ENCODE results near the gene GLP1R. TPM values are rescaled to one million over a fixed set of nuclear protein-coding genes. Genes with fewer than 3 reads are reported as not detected.

The GLP1R gene
- total RNA-seq = 0.08 TPM
- long read RNA-seq = 0 reads

DNA sequence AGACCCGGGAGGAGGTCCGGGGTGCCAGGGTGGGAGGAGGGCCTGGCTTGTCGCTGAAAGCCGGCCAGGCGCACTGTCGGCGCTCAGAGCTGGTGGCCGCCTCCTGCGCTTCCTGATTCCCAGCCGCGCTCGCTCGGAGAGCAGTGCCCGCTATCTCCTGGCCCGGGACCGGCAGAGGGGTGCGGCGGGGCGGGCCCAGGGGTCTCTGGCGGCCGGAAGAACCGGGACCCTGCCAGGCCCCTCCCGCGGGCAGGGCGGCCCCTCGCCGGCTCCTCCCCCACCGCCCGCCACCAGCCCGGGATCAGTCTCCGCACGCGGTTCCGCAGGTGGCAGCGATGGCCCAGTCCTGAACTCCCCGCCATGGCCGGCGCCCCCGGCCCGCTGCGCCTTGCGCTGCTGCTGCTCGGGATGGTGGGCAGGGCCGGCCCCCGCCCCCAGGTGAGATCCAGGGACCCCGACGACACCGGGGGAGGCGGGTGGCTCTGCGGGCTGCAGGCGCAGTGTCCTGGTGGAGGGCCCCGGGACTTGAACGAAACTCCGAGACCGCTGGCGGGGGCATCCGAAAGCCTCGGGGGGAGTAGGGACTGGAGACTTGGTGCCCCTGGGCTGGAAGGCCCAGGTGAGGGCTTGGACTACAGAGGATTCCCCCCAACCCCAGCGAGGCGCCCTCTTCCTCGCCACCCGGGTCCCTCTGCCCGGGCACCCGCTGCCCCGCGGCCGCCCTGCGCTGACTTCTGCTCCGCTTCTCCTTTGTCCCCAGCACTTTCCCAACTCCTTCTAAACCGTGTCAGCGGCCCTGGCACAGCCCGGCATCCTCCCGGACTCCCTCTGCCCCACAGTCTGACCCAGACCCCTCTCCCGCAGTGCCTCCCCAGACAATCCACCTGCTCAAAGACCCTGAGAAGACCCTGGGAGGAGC lies at the start of gene GLP1R:
TSS of gene GLP1R (plus strand) at position 301 of the 919 bp plus-strand sequence. CDS start at position 361, 60 bp downstream.
- peak; percentile 68 for DNase-seq (ENCODE audit: low spot score)
- intact Hi-C loops (cut with DNase I) = no loop called here

DNA sequence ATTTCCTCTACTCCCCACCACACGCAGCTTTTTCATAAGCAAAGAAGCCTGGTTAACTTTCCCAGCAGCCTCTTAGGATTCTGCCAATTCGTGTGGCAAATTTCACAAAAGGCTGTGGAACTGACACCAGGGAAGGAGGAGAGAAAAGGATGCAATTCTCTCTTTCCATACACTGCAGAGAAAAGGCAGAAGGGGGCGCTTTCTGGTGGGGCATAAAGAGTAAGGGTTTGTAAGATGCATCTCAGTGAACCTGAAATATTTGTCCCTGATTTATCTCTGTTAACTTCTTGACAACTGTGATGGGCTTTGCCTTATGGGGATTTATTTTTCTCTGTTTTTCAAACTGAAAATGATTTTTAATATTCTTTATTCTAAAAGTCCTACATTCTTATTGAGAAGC lies 45.5 kb upstream of the GLP1R start:
- DNase-seq (ENCODE audit: low spot score) = no peak
- intact Hi-C loops (cut with DNase I) = no loop called here

DNA sequence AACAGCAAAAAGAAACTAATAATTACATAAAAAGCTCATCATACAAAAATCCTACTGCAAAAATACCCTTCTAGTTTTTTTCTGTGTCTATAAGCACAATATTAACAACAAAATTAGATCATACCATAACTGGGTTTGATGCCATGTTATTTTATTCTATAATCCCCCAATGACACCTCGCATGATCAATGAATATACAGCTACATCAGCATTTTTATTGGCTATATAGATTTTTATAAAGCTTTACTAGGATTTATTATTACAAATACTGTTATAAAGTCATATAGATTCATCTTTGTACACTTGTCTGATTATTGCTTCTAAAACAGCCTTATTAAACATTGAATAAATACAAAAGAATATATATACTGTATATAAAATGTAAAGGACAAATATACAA lies 45.1 kb upstream of the GLP1R start:
- intact Hi-C loops (cut with DNase I) = no loop called here
- no peak for DNase-seq (ENCODE audit: low spot score)

DNA sequence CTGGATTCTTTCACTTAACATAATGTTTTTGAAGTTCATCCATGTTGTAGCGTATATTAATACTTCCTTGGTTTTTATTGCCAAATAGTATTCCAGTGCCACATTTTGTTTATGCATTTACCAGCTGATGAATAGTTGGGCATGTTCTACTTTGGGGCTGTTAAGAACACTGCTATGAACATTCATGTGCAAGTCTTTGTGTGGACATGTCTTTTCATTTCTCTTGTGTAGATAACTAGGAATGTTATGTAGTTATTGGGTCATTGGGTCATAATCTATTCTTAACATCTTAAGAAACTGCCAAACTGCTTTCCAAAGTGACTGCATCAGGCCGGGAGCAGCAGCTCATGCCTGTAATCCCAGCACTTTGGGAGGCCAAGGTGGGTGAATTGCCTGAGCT lies 43.8 kb upstream of the GLP1R start:
- intact Hi-C loops (cut with DNase I) = no loop called here
- DNase-seq (ENCODE audit: low spot score) = no peak

DNA sequence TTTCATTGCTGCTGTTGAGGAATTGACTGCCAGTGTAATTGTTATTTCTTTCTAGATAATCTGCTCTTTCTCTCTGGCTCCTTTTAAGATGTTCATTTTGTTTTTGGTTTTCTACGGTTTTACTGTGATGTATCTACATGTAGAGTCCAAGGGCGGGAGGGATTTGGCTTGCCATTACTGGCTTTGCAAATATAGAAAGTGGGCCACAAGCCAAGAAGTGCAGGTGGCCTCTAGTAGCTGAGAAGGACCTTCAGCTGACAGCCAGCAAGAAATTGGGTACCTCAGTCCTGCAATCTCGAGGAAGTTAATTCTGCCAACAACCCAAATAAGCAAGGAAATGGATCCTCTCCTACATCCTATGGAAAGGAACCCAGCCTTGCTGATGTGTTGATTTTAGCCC lies 42.8 kb upstream of the GLP1R start:
- DNase-seq (ENCODE audit: low spot score) = no peak
- intact Hi-C loops (cut with DNase I) = no loop called here

DNA sequence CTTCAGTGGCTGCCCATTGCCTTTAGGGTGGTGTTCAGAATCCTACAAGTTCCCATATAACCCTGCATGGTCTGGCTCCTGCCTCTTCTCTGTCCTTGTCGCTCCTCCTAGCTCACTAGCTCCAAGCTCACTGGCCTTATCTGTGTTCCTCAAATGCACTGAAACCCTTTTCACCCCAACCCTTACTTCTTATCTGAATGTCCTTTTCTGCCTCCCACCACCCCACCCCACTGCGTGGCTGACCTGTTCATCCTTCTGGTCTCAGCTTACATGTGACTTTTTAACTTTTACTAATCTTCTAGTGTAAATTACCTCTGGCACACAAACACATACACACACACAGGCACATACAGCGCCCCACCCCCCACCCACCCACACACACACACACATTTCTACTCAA lies 41.0 kb upstream of the GLP1R start:
- DNase-seq (ENCODE audit: low spot score) = no peak
- intact Hi-C loops (cut with DNase I) = no loop called here

DNA sequence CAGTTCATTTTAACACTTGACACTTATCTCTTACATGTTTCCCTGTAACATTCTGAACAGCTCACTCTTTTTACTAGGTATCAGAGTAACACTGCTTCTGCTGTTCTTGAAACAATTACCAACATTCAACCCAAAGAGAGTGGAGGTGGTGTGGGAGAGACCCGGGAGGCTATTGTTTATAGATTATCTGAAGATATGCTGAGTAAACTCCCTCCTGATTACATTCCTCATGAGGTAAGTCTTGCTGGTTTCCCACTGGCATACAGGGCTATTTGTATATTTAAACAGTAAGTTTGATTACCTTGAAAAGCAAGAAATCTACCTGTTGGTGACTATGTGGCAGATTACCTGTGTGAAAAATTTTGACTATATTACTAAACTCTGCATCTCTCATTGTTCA lies 39.8 kb upstream of the GLP1R start:
- DNase-seq (ENCODE audit: low spot score) = no peak
- intact Hi-C loops (cut with DNase I) = no loop called here

DNA sequence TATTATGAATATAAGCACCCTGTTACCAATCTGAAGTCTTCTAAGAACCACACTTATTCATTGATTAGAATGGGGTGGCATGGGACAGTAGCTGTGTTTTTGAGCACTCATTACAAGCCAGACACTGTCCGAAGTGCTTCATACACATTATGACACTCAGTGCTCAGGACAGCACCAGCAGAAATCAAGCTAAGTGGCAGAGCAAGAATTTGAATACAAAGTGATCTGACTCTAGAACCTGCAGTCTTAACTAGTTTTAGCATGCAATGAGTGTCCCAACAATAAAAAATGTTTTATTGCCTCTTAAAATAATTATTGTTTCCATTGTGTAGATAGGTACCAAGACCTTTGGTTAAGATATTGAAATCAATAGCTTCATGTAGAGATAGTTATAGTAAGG lies 39.1 kb upstream of the GLP1R start:
- DNase-seq (ENCODE audit: low spot score) = no peak
- intact Hi-C loops (cut with DNase I) = no loop called here

DNA sequence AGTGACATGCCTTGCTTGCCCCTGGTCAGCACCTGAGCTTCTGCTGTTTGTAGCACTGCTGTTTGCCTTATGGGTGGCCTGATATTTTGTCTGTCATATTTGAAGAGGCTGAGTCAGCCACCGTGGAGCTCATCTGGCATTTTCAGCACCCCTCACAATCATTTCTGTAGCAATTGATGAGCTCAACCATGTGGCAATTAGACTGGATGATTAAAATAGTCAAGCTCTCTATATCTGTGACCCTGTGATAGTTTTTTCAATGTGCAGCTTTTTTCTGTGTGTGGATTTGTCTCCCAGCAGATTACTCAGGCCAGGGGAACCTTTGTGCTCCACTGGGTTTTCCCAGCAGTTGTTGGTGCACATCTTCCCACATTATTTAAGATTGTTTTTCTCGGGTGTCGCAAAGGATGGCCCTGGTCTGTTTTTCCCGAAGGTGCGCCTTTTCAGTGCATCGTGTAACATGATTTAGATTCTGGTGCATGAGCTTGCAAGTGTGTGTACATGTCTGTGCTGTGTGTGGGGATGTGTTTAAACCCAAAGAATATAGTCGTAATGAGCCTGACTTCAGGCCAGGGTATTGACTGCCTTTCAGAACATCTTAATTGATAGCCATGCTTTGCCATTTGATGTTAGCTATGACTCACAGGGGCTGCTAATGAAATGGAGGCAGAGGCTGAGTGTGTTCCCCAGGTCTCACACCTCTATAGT lies 31.6 kb upstream of the GLP1R start:
- DNase-seq (ENCODE audit: low spot score) = no peak
- intact Hi-C loops (cut with DNase I) = no loop called here

DNA sequence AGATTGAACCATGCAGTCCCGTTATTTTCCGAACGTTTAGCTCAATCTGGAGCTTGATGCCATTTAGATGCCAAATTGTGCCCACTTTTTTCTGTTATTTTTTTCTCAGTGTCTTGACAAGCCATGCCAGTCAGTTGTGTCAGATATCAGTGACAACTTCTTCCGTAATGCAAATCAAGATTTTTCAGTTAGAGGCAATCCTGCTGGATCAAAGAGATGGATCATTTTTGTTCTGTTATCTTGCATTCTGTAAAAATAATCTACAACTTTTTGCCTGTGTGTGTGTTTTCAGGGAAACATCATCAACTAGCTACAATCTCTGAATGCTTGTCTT lies 31.1 kb upstream of the GLP1R start:
- DNase-seq (ENCODE audit: low spot score) = no peak
- intact Hi-C loops (cut with DNase I) = no loop called here

DNA sequence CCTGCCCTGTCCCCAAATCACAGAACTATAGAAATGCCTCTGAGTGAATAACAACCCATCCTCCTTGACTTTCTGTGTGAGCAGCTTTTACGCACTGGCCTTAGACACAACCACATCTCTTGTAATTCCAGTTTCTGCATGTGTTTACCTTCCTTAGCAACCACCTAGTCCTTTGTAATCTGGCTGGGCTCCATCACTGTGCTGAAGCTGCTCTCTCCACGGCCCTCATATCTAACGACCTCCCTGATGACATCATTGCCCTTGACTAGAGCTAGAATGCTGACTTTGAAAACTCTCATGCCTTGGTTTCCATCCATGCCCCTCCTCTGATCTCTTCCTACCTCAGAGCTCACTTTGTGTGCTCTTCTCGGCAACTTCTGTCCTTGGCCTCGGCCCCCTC lies 30.5 kb upstream of the GLP1R start:
- intact Hi-C loops (cut with DNase I) = no loop called here
- DNase-seq (ENCODE audit: low spot score) = no peak

DNA sequence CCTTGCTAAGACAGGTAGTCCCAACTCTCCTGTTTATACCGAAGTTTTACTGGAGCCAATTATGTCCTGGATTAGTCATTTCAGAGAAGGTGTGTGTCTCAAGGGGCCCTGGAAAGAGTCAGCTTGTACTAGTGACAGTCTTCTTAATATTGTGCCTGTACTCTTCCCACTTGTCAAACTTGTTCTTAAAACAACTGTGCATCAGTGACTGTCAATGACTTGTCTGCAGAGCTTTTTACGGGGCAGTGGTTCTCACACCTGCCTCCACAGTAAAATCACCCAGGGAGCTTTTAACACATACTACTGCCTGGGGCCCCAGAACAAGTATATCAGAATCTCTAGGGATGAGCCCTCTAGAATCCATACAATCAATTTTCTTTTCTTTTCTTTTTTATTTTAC lies 28.4 kb upstream of the GLP1R start:
- no peak for DNase-seq (ENCODE audit: low spot score)
- intact Hi-C loops (cut with DNase I) = no loop called here

DNA sequence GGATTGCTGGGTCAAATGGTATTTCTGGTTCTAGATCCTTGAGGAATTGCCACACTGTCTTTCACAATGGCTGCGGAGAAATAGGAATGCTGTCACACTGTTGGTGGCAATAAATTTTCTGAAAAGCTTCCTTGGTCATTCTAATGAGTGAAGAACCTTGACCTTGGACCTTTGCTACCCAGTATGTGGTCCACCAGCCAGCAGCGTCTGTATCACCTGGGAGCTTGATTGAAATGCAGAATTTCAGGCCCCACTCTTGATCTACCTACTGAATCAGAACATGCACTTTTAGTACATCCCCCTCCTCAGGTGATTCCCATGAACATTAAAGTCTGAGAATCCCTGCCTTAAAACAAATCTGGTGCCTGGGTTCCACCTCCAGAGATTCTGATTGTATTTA lies 27.5 kb upstream of the GLP1R start:
- DNase-seq (ENCODE audit: low spot score) = no peak
- intact Hi-C loops (cut with DNase I) = no loop called here

DNA sequence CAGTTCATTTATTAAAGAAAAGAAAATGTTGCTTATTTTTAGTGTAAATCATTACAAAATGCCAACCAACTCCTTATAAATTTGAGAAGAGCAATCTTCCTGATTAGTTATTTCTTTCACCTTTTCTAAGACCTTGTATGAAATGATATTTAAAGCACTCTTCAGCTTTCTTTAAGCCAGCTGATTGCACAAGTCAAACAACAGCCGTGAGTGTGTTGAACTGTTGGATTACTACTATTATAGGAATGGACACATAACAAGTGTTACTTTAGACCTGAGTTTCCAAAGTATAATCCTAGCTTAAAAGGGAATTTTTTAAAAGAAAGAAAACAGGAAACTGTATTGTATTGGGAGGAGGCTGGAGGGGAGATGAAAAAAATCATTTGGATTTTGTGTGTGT lies 26.8 kb upstream of the GLP1R start:
- no peak for DNase-seq (ENCODE audit: low spot score)
- intact Hi-C loops (cut with DNase I) = no loop called here

DNA sequence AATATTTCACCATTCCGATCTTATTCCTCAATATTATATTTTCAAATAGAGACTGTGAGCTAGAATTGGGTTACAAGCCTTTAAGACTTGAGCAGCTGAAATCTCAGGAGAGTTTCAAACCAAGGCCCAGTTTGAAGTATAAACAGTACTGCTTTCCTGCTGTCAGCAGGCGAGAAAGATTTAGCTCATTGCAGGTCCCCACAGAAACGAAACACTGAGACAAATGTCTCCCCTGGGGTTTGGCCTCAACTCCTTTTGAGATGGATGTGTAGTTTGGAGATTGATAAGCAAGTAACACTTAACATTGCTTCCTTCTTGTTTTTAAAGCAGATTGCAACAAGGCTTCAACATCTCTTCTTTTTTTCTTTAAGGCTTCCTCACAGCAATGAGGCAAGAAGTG lies 22.4 kb upstream of the GLP1R start:
- intact Hi-C loops (cut with DNase I) = no loop called here
- DNase-seq (ENCODE audit: low spot score) = no peak

DNA sequence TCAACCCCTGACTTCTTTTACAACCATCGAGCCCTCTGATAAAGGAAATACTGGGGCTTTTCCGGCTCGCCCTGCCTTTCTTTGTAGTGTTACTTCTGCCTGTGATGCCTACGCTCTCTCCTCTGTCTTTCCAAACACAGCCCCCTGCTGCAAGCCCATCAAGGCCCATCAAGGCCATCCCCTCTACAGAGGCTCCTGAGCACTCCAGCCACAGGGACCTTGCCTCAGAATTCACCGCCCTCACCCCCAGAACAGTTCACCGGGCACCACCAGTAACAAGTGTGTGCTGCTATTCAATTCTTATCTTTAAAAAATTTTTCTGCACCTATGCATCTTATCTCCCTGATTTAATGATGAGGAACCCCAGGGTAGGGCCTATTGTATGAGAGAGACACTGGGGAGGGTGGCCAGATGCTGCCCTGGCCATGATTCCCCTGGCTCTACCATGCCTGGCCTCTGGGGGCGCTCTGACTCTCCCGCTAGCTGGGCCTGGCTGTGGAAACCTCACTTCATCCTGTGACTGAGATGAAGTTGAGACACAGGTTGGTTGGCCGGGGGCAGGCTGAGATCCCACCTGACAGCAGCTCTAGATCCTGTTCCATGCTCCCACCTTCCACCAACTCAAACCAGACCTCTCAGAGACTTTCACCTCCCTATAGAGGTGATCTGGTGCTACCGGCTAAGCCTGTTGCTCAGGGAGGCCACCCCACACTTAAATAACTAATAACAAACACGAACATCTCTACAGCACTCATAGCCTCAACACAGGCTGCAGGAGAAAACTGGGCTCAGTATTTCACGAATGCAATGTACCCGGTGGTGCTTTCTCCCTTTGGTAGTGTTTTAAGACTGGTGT lies 19.2 kb upstream of the GLP1R start:
- intact Hi-C loops (cut with DNase I) = no loop called here
- DNase-seq (ENCODE audit: low spot score) = no peak

DNA sequence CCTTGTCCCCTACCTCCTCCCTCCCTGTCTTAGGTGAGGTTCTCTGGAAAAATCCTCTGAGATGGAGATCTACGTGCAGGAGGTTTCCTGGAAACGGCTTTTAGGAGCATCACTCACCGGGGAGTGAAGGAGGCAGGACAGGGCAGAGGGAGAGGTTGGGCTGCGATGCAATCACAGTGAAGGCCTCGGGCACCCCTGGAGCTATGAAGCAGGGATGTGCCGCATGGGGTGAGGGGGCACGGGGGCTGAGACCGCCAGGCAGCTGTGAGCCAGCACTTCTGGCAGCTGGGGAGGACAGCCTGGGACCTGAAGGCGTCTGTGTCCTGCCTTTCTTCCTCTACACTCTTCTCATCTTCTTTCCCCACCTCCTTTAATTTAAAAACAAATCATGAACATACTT lies 12.9 kb upstream of the GLP1R start:
- intact Hi-C loops (cut with DNase I) = no loop called here
- no peak for DNase-seq (ENCODE audit: low spot score)

DNA sequence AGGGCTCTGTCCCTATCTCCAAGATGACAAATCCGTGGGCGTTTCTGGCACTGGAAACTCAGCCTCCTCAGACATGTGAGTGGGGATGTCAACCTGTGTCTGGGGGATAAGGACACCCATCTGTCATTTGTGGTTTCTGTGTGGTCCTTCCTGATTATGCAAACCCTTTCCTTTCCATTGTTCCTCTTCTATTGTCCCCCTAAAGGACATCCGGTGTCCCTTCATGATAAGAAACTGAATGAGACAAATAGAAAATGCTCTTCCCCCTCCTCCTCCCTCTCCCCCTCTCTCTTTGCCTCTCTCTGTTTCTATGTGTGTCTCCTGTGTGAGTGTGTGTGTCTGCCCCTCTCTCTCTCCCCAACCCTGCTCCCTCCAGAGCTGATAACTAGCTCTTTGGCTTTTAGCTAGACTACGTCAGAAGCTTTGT lies 11.5 kb upstream of the GLP1R start:
- intact Hi-C loops (cut with DNase I) = no loop called here

DNA sequence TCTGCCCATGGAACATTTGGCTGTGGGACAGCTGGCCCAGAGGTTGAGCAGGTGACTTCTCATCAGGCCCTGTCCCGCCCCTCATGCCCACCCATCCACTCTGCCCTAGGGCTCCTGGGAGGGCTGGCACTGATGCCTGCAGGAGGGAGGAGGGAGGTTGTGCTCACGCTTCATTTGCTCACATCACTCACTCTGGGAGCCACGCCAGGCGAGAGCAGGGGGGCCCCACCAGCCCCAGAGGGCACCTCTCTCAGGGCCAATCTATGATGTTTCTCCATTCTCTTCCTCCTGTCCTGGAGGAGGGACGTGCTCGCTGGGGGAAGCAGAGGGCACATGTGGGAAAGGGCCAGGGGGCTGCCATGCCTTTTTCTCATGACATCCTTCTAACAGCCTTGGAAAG lies 10.9 kb upstream of the GLP1R start:
- no peak for DNase-seq (ENCODE audit: low spot score)
- intact Hi-C loops (cut with DNase I) = no loop called here

More for the DNA sequence above, 11.5 kb upstream of the GLP1R start:
- no peak for DNase-seq (ENCODE audit: low spot score)

DNA sequence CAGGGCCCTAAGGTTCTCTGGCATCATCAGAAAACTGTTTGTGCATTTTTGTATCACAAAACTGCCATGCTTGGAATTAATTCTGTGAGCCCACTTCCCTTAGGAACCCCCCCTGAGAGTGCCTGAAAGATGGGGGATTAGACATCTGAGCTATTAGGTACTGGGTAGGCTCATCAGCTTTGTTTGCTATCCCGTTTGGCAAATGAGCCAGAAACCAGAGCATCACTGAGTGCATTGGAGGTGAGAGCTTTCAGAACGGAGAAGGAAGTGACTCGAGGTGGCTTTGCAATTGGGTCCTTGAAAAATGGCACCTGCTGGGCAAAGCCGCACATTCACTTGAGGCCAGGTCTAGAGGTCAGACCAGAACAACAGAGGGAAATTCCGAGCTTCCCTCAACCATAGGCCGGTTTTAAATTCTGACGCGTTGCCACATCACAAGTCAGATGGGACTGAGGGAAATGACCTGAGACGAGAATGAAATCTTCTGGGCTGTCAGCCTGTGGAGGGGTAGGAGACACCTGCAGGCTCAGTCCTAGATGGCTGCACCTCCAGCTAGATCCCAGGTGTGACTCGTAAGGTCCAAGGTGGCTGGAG lies 8.4 kb upstream of the GLP1R start:
- intact Hi-C loops (cut with DNase I) = no loop called here
- no peak for DNase-seq (ENCODE audit: low spot score)

All from cardiac septum (tissue), 1 donor.